OCI-LY3 (cell line): ENCODE measurements around the gene ABCD1.

Experiments used
- CTCF ChIP-seq: fragments of 200-600, 300-600 bp; sonication (generic); IDR thresholded peaks from 2 replicates; pipeline ENCODE4 v1.5.1; 2014; ENCODE audit warnings: antibody characterized with exemption, low read length, low read depth
- EZH2phosphoT487 ChIP-seq: fragments of 200-600 bp; shearing (Covaris generic); IDR thresholded peaks from 2 replicates; pipeline ENCODE4 v1.6.1; 2018; ENCODE audit warnings: antibody characterized with exemption, mixed run types, low read depth

GRCh38 chrX:153782313-153782712 is 57.7 kb downstream of the ABCD1 start:
- peak; percentile 7; the same call in 1 of the 2 replicates for TF ChIP-seq CTCF
- no peak for TF ChIP-seq EZH2phosphoT487
